Right lobe of liver (tissue), 4 donors: ENCODE results near the gene AEBP1.

Source experiments
- POLR2A ChIP-seq: fragments of 450-650 bp; IDR thresholded peaks from one replicate; pipeline ENCODE4 v1.6.1; 2017; ENCODE audit warnings: antibody characterized with exemption, mild to moderate bottlenecking
- TF ChIP-seq, protein P1 (sequence below), 4 donors: fragments of 200-600 bp in 3 of 4; fragments of 450-650 bp in 1 of 4; IDR thresholded peaks; one replicate each; pipeline versions ENCODE4 v1.5.1 to v1.8.0; 2016 to 2022; ENCODE audit warnings: antibody characterized with exemption in 4 of 4, mild to moderate bottlenecking in 2 of 4
- donor health status: DM: no; HTN: no; CAD: no.
- donor health status: DM: no; HTN: no; CAD: no.
- donor health status: DM: no; HTN: yes; CAD: no.

DNA sequence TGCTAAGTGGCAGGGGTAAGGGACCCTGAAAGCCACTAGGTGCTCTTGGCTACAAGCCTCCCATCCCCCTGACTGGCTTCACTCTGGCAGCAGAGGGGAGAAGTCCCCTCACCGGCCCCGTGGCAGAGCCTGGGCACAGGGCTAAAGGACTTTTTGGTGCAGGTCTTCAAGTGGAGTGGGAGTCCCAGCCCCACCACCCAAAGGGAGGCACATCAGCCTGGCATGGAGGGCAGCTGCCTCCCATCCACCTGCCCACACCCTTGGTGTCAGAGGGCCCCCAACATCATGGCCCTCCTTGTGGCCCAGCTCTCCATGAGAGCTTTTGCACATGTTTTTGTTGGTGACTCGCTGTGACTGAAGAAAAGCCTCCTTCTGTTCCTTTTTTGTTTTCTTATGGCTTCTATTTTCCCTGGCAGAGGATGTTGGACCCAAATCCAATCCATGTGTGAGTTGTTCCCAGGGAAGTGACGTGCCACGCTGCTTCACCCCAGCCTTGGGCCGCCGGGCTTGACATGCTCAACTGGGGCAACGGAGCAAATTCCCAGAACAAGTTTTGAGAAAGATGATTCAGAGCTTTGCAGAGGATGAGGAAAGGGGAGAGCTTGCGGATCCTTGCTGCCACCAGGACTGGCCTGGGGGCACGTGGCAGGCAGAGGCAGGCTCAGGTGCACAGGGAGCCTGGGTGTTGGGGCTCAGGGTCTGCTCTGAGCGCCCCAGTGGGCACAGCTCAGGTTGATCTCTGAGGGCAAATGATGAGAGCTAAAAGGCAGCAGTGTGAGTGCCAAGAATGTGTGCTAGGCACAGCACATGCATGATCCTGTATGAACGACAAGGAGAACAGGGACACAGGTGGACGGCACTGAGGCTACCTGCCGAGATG, 1.9 kb upstream of the AEBP1 start:
- TF ChIP-seq, protein P1, sequence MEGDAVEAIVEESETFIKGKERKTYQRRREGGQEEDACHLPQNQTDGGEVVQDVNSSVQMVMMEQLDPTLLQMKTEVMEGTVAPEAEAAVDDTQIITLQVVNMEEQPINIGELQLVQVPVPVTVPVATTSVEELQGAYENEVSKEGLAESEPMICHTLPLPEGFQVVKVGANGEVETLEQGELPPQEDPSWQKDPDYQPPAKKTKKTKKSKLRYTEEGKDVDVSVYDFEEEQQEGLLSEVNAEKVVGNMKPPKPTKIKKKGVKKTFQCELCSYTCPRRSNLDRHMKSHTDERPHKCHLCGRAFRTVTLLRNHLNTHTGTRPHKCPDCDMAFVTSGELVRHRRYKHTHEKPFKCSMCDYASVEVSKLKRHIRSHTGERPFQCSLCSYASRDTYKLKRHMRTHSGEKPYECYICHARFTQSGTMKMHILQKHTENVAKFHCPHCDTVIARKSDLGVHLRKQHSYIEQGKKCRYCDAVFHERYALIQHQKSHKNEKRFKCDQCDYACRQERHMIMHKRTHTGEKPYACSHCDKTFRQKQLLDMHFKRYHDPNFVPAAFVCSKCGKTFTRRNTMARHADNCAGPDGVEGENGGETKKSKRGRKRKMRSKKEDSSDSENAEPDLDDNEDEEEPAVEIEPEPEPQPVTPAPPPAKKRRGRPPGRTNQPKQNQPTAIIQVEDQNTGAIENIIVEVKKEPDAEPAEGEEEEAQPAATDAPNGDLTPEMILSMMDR (IDR thresholded peaks at IDR 0.05), result no peak
- TF ChIP-seq POLR2A, result no peak
